ENCODE results near the gene KCNA3.

DNA sequence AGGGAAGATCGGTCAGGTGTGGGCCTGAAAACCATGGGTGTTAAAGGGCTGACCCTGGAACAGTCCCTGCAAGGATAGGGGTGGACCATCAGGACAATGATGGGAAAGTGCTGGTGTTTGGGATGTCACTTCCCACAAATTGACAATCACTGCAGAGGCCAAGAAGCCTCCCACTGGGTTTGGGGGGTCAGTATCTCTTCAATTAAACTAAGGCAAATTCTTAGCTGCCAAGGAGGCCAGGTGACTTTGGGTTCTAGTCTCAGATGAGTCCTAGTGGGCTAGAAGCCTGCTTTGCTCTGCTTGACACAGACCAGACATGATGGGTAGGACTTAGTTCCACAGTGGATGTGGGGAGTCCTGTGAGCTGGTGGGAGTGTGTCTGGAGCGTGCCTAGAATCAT, 39.3 kb downstream of the KCNA3 start:
- TF ChIP-seq CTCF (conservative IDR thresholded peaks at IDR 0.05) (no peak), EZH2 (IDR thresholded peaks at IDR 0.05; ENCODE audit: low read depth) (no peak)

Data from PC-9 (cell line).